GM12878 (cell line): ENCODE measurements around the gene VCX. TPM values are rescaled to one million over a fixed set of nuclear protein-coding genes. Genes with fewer than 3 reads are reported as not detected.

Experiments
- ATAC-seq: fragments of 200-7000 bp; cut with Tn5 transposase; 3 replicates; pipeline ENCODE4 v1.9.1; 2020; ENCODE audit warnings: mild to moderate bottlenecking, moderate library complexity
- BruUV-seq: library from RNA; stranded (reverse); fragments of 400-500 nt; replicated peaks from 2 replicates; lab custom pipeline; 2021; lab: Mats Ljungman, UMichigan
- CTCF ChIA-PET: fragments of 300-600 bp; sonication (Branson Sonifier 250); formaldehyde crosslinking; extraction: SDS; loops from one replicate; lab custom pipeline; 2021; ENCODE audit warnings: inconsistent platforms; lab: Yijun Ruan, JAX
- POLR2A ChIA-PET: fragments of 350-600 bp; formaldehyde crosslinking; extraction: SDS; loops from one replicate; lab custom pipeline; 2021; ENCODE audit warnings: inconsistent platforms; lab: Charles Lee
- RAD21 ChIA-PET: fragments of 300-600 bp; sonication (Branson Sonifier 250); formaldehyde crosslinking; loops from one replicate; lab custom pipeline; 2023; ENCODE audit warnings: antibody characterized with exemption; ENCODE audit not compliant: unreplicated experiment; lab: Charles Lee
- SMC1A ChIA-PET: fragments of 300-600 bp; sonication (Branson Sonifier 250); formaldehyde crosslinking; loops from one replicate; lab custom pipeline; 2023; ENCODE audit not compliant: unreplicated experiment, uncharacterized antibody; lab: Charles Lee
- DNase-seq: peaks from one replicate; pipeline ENCODE4 v3.0.0-alpha.2; 2011; ENCODE audit warnings: low read depth, low spot score
- FAIRE-seq: peaks from 3 replicates; lab custom pipeline; 2011; peaks lifted over from hg19 to GRCh38; lab: Jason Lieb, UNC
- H2AFZ ChIP-seq: 2 replicates; pipeline ENCODE4 v1.6.0; 2011; ENCODE audit warnings: low read depth, low read length, control low read depth; ENCODE audit not compliant: control insufficient read depth
- H3K27ac ChIP-seq: 2 replicates; pipeline ENCODE4 v1.5.1; 2011; ENCODE audit warnings: control low read depth; ENCODE audit not compliant: control insufficient read depth, insufficient read depth
- H3K27me3 ChIP-seq, 2 experiments: replicated peaks in 1 of 2; 2 replicates each; pipeline versions ENCODE4 v1.6.0 to v1.6.1; 2011; ENCODE audit warnings: low read length in 1 of 2; ENCODE audit not compliant: control insufficient read depth in 2 of 2, insufficient read depth in 2 of 2
- H3K36me3 ChIP-seq, 2 experiments: 2 replicates each; pipeline ENCODE4 v1.5.1; 2011; ENCODE audit warnings: low read length in 1 of 2; ENCODE audit not compliant: control insufficient read depth in 2 of 2, insufficient read depth in 2 of 2
- H3K4me1 ChIP-seq: 2 replicates; pipeline ENCODE4 v1.6.1; 2011; ENCODE audit warnings: mild to moderate bottlenecking, low read length, moderate library complexity, mixed read lengths; ENCODE audit not compliant: control insufficient read depth, insufficient read depth
- H3K4me2 ChIP-seq: 2 replicates; pipeline ENCODE4 v1.6.0; 2011; ENCODE audit warnings: control low read depth; ENCODE audit not compliant: control insufficient read depth, insufficient read depth
- H3K4me3 ChIP-seq: fragments of 200-600 bp; sonication (generic); 2 replicates; pipeline ENCODE4 v1.5.1; 2016
- H3K79me2 ChIP-seq: 2 replicates; pipeline ENCODE4 v1.6.0; 2011; ENCODE audit warnings: low read length; ENCODE audit not compliant: control insufficient read depth, insufficient read depth
- H3K9ac ChIP-seq: 2 replicates; pipeline ENCODE4 v1.8.0; 2011; ENCODE audit warnings: low read length, control low read depth, mixed read lengths; ENCODE audit not compliant: control insufficient read depth, insufficient read depth
- H3K9me3 ChIP-seq: replicated peaks from 3 replicates; pipeline ENCODE4 v1.5.1; 2011; ENCODE audit warnings: mild to moderate bottlenecking, low read length; ENCODE audit not compliant: control insufficient read depth, insufficient read depth
- H4K20me1 ChIP-seq: 2 replicates; pipeline ENCODE4 v1.6.0; 2011; ENCODE audit not compliant: control insufficient read depth, insufficient read depth
- NFXL1 ChIP-seq: fragments of 450-650 bp; IDR thresholded peaks from 2 replicates; pipeline ENCODE4 v1.6.1; 2017; ENCODE audit warnings: antibody characterized with exemption, mild to moderate bottlenecking, borderline replicate concordance
- SPI1 ChIP-seq: IDR thresholded peaks from 2 replicates; pipeline ENCODE4 v1.6.1; 2011; ENCODE audit warnings: low read depth, mild to moderate bottlenecking, low read length, moderate library complexity, borderline replicate concordance; ENCODE audit not compliant: insufficient read depth
- WGBS: methylation state at CpG from one replicate; pipeline ENCODE4 v1.1.6; 2016; ENCODE audit warnings: low lambda C conversion rate; ENCODE audit not compliant: insufficient replicate concordance, insufficient coverage; ENCODE audit errors: missing lambda C conversion rate; 5-methylcytosine and 5-hydroxymethylcytosine counted together
- in situ Hi-C: fragments of 300-500 bp; cut with MboI; formaldehyde crosslinking; loops from 9 replicates; pipeline ENCODE4 v1.14.3; 2018; ENCODE audit warnings: mixed read lengths
- intact Hi-C: fragments of 100-400 bp; cut with micrococcal nuclease; formaldehyde crosslinking; loops from one replicate; pipeline ENCODE4 v1.14.2; 2022; ENCODE audit not compliant: unreplicated experiment
- polyA plus RNA-seq, 11 experiments: library from polyadenylated mRNA; depleted of rRNA in 4 of 11; unstranded in 6 of 11; stranded (reverse) in 5 of 11; fragments of >200 nt; fragmentation: Nextera tagmentation in 4 of 11; fragmentation: Illumina TruSeq in 1 of 11; extraction: Ambion mirVana in 4 of 11; extraction: Trizol in 1 of 11; gene quantifications; 1 replicate in 1 of 11; 2 replicates in 10 of 11; pipeline versions ENCODE4 v1.2.1 to v1.2.3, GENCODE V29; 2011 to 2016; ENCODE audit warnings: inconsistent platforms in 2 of 11, missing spikeins in 2 of 11, low read depth in 1 of 11
- total RNA-seq, 4 experiments: library from RNA; depleted of rRNA in 3 of 4; stranded (reverse); fragments of >200 nt in 3 of 4; fragmentation: Illumina TruSeq in 1 of 4; extraction: Trizol in 1 of 4; gene quantifications; 2 replicates each; pipeline versions ENCODE4 v1.2.1 to v1.2.3, GENCODE V29; 2013 to 2021
- TF ChIP-seq, protein P1 (sequence below): fragments of 450-650 bp; conservative IDR thresholded peaks from 2 replicates; pipeline ENCODE4 v1.6.1; 2017; ENCODE audit warnings: mild to moderate bottlenecking, moderate library complexity

The VCX gene
- total and polyA plus RNA-seq, 10 of the 15 experiments (the other 5 are each of a cell fraction or from before 2014, with no cell fraction given): 0.10 to 0.23 (median 0.18) TPM; not detected in 7

DNA sequence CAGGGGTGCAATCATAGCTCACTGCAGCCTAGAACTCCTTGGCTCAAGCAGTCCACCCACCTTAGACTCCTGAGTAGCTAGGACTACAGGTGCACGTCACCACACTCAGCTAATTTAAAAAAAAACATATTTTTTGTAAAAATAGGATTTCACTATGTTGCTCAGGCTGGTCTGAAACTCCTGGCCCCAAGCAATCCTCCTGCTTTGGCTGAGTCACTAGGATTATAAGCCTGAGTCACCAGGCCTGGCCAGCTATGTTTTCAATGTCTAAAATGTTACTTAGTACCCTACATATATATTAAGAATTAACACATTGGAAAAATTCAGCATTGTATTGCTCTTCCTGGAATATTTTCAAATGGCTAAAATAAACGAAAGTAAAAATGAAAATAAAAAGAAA is 46.7 kb downstream of the VCX start (continued):
- TF ChIP-seq, protein P1, sequence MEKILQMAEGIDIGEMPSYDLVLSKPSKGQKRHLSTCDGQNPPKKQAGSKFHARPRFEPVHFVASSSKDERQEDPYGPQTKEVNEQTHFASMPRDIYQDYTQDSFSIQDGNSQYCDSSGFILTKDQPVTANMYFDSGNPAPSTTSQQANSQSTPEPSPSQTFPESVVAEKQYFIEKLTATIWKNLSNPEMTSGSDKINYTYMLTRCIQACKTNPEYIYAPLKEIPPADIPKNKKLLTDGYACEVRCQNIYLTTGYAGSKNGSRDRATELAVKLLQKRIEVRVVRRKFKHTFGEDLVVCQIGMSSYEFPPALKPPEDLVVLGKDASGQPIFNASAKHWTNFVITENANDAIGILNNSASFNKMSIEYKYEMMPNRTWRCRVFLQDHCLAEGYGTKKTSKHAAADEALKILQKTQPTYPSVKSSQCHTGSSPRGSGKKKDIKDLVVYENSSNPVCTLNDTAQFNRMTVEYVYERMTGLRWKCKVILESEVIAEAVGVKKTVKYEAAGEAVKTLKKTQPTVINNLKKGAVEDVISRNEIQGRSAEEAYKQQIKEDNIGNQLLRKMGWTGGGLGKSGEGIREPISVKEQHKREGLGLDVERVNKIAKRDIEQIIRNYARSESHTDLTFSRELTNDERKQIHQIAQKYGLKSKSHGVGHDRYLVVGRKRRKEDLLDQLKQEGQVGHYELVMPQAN: no peak
- no peak for TF ChIP-seq SPI1

DNA sequence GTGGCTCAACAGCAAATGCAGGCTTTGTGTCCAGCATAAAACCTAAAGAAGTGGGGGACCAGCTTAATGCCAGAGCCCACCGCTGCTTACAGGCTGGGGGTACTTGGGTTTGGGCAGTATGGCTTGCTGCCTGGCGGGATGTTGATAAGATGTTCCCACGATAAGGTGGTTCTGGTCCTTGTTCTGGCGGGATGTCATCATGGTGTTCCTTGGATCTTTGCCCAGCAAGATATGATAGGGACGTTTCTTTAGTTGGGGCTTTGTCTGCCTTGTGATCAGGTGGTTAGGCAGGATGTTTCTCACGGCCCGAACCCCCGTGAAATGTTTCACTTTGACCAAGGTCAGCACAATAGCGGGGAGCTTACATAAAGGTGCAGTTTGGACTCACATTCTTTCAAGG is 49.0 kb downstream of the VCX start:
- RAD21 ChIA-PET: no interaction called here
- Histone ChIP-seq H3K4me2 (no peak overlapping the region), H3K4me1 (no peaks in the 10 kb centered on the region), H4K20me1 (no peaks in the 10 kb centered on the region), H2AFZ (no peak overlapping the region), H3K36me3 (no peaks in the 10 kb centered on the region), H3K9me3 (no peaks in the 10 kb centered on the region), H3K4me3 (no peak overlapping the region), H3K9ac (no peak overlapping the region), H3K79me2 (no peaks in the 10 kb centered on the region), H3K27me3 (no peaks in the 10 kb centered on the region), H3K27ac (no peak overlapping the region)
- no peak for TF ChIP-seq NFXL1
- SMC1A ChIA-PET: no interaction called here
- POLR2A ChIA-PET: no interaction called here
- CTCF ChIA-PET: interaction anchor here (1.9 kb wide), 1 partner anchor 13 kb away, joined by 6 read pairs; no protein-coding TSS in a partner anchor
- in situ Hi-C loops (no loop called here), intact Hi-C loops (no loop called here)
- ATAC-seq (no peak), FAIRE-seq (no peak), DNase-seq (no peak)
- BruUV-seq: no TSS peak
- WGBS: 60% methylated on average over 9 of the region's 9 CpGs

Other genes with a start within 250 kb of the VCX start
- gene PNPLA4, start 84.2 kb downstream of the VCX start, total RNA-seq (2014; rRNA removed): 24.0 and 34.6 TPM in 2 replicates
- 16.9 and 20.2 TPM in 2 replicates for gene PNPLA4, start 84.2 kb downstream of the VCX start, total RNA-seq (2014; rRNA removed; fragmentation: Illumina TruSeq; extraction: Trizol)
- gene PNPLA4, start 84.2 kb downstream of the VCX start, total RNA-seq (2021): 21.1 and 24.0 TPM in 2 replicates
- 14.9 and 18.0 TPM in 2 replicates for gene PNPLA4, start 84.2 kb downstream of the VCX start, polyA plus RNA-seq (2011; rRNA removed)
- 35.0 and 38.5 TPM in 2 replicates for gene PNPLA4, start 84.2 kb downstream of the VCX start, polyA plus RNA-seq (2014; fragmentation: Illumina TruSeq; extraction: Trizol)
- gene PNPLA4, start 84.2 kb downstream of the VCX start, polyA plus RNA-seq (2014; fragmentation: Nextera tagmentation; extraction: Ambion mirVana): 10 to 100 TPM; 35.0 to 53.0 TPM
- 22.8 and 32.2 TPM in 2 replicates for gene PNPLA4, start 84.2 kb downstream of the VCX start, polyA plus RNA-seq (2014; rRNA removed)
- 10 to 100 TPM; 42.1 to 51.4 TPM for gene PNPLA4, start 84.2 kb downstream of the VCX start, polyA plus RNA-seq (2016; fragmentation: Nextera tagmentation; extraction: Ambion mirVana)